ENCODE measurements around the gene RMND5B. TPM values are rescaled to one million over a fixed set of nuclear protein-coding genes. Genes with fewer than 3 reads are reported as not detected.

The RMND5B gene
- total and polyA plus RNA-seq, 2 of the 13 experiments (the other 11 are each of a cell fraction or from before 2014, with no cell fraction given) = 18.6 to 20.4 TPM

GRCh38 chr5:178120607-178121357, 10.0 kb upstream of the RMND5B start (continued):
- TF ChIP-seq KLF15 (CRISPR knock-in tag; IDR thresholded peaks at IDR 0.05; ENCODE audit: borderline replicate concordance) = no peak
- TF ChIP-seq ZNF687 (CRISPR knock-in tag; IDR thresholded peaks at IDR 0.05) = peak; percentile 93
- TF ChIP-seq, protein P1, sequence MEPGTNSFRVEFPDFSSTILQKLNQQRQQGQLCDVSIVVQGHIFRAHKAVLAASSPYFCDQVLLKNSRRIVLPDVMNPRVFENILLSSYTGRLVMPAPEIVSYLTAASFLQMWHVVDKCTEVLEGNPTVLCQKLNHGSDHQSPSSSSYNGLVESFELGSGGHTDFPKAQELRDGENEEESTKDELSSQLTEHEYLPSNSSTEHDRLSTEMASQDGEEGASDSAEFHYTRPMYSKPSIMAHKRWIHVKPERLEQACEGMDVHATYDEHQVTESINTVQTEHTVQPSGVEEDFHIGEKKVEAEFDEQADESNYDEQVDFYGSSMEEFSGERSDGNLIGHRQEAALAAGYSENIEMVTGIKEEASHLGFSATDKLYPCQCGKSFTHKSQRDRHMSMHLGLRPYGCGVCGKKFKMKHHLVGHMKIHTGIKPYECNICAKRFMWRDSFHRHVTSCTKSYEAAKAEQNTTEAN (CRISPR knock-in tag; conservative IDR thresholded peaks at IDR 0.05) = 0 out of 2 replicates have a peak, but pooled peaks have one; percentile 60
- TF ChIP-seq ZNF180 (CRISPR knock-in tag; IDR thresholded peaks at IDR 0.05; ENCODE audit: borderline replicate concordance, low read depth) = no peak
- TF ChIP-seq FOXC1 (CRISPR knock-in tag; IDR thresholded peaks at IDR 0.05; ENCODE audit: borderline replicate concordance) = no peak
- TF ChIP-seq ZNF451 (CRISPR knock-in tag; IDR thresholded peaks at IDR 0.05) = no peak
- no peak for TF ChIP-seq ZIK1 (CRISPR knock-in tag; IDR thresholded peaks at IDR 0.05; ENCODE audit: borderline replicate concordance, low read depth)
- no peak for TF ChIP-seq HNF1A (IDR thresholded peaks at IDR 0.05; ENCODE audit: low read depth)
- TF ChIP-seq HNF1A (CRISPR knock-in tag; IDR thresholded peaks at IDR 0.05; ENCODE audit: borderline replicate concordance) = no peak
- TF ChIP-seq WIZ (CRISPR knock-in tag; IDR thresholded peaks at IDR 0.05) = no peak; the same call in 1 of the 2 replicates
- TF ChIP-seq, protein P2, sequence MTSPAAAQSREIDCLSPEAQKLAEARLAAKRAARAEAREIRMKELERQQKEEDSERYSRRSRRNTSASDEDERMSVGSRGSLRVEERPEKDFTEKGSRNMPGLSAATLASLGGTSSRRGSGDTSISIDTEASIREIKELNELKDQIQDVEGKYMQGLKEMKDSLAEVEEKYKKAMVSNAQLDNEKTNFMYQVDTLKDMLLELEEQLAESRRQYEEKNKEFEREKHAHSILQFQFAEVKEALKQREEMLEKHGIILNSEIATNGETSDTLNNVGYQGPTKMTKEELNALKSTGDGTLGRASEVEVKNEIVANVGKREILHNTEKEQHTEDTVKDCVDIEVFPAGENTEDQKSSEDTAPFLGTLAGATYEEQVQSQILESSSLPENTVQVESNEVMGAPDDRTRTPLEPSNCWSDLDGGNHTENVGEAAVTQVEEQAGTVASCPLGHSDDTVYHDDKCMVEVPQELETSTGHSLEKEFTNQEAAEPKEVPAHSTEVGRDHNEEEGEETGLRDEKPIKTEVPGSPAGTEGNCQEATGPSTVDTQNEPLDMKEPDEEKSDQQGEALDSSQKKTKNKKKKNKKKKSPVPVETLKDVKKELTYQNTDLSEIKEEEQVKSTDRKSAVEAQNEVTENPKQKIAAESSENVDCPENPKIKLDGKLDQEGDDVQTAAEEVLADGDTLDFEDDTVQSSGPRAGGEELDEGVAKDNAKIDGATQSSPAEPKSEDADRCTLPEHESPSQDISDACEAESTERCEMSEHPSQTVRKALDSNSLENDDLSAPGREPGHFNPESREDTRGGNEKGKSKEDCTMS (CRISPR knock-in tag; conservative IDR thresholded peaks at IDR 0.05) = no peak
- TF ChIP-seq, protein P3, sequence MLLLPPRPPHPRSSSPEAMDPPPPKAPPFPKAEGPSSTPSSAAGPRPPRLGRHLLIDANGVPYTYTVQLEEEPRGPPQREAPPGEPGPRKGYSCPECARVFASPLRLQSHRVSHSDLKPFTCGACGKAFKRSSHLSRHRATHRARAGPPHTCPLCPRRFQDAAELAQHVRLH (CRISPR knock-in tag; IDR thresholded peaks at IDR 0.05; ENCODE audit: borderline replicate concordance, low read depth) = no peak

Measured in HepG2 (cell line).